Suprapubic skin (tissue), 3 donors: ENCODE data around the gene FAM149A.

Experiments used
- POLR2AphosphoS5 ChIP-seq, 3 donors: sonication (generic); formaldehyde crosslinking; IDR thresholded peaks; one replicate each; pipeline ENCODE4 v1.6.1; 2017; ENCODE audit warnings: antibody characterized with exemption in 3 of 3
- TF ChIP-seq, protein P1 (sequence below), 2 donors: fragments of 200-600 bp in 1 of 2; fragments of 450-650 bp in 1 of 2; sonication (generic) in 1 of 2; IDR thresholded peaks; one replicate each; pipeline ENCODE4 v1.5.1; 2016 to 2019; ENCODE audit warnings: antibody characterized with exemption in 2 of 2, mild to moderate bottlenecking in 1 of 2, moderate library complexity in 1 of 2

DNA sequence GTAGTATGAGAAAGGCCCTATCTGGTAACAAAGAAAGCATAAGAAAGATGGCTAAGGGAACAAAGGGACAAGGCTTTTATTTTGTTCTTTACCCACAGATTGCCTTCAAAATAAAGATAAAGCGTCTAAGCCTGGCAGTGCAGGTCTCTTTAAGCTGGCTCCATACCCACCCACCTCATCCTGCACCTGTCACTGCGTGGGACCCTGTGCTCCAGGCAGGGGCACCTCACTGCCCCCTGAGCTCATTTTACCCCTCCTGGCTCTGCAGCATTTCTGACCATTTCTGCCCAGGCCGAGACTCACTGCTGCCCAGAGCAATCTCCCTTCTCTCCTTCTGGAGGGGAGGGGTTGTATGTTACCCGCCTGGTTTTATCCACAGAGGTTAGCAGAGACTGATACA lies 85.2 kb downstream of the FAM149A start:
- TF ChIP-seq, protein P1, sequence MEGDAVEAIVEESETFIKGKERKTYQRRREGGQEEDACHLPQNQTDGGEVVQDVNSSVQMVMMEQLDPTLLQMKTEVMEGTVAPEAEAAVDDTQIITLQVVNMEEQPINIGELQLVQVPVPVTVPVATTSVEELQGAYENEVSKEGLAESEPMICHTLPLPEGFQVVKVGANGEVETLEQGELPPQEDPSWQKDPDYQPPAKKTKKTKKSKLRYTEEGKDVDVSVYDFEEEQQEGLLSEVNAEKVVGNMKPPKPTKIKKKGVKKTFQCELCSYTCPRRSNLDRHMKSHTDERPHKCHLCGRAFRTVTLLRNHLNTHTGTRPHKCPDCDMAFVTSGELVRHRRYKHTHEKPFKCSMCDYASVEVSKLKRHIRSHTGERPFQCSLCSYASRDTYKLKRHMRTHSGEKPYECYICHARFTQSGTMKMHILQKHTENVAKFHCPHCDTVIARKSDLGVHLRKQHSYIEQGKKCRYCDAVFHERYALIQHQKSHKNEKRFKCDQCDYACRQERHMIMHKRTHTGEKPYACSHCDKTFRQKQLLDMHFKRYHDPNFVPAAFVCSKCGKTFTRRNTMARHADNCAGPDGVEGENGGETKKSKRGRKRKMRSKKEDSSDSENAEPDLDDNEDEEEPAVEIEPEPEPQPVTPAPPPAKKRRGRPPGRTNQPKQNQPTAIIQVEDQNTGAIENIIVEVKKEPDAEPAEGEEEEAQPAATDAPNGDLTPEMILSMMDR (IDR thresholded peaks at IDR 0.05): no peak
- no peak for TF ChIP-seq POLR2AphosphoS5 (IDR thresholded peaks at IDR 0.05)
